Progenitor cell of endocrine pancreas (in vitro differentiated cells): ENCODE measurements around the gene HOXA1. TPM values are rescaled to one million over a fixed set of nuclear protein-coding genes. Genes with fewer than 3 reads are reported as not detected.

Experiments
- DNase-seq: peaks from one replicate; pipeline ENCODE4 v3.0.0; 2021; ENCODE audit warnings: low spot score; ENCODE audit not compliant: unreplicated experiment
- H3K27ac Mint-ChIP-seq: 2 replicates; pipeline ENCODE4 v1.8.0; 2021; ENCODE audit warnings: mild to moderate bottlenecking, moderate library complexity, mixed read lengths
- H3K27me3 Mint-ChIP-seq: 2 replicates; pipeline ENCODE4 v1.8.0; 2021; ENCODE audit warnings: mixed read lengths
- H3K36me3 Mint-ChIP-seq: 2 replicates; pipeline ENCODE4 v1.8.0; 2022; ENCODE audit warnings: mixed read lengths; ENCODE audit not compliant: insufficient read depth
- H3K4me1 Mint-ChIP-seq: 2 replicates; pipeline ENCODE4 v1.8.0; 2021; ENCODE audit warnings: low read depth, mixed read lengths
- H3K4me3 Mint-ChIP-seq: 2 replicates; pipeline ENCODE4 v1.8.0; 2021; ENCODE audit warnings: low read depth, mild to moderate bottlenecking, moderate library complexity, mixed read lengths
- H3K9me3 Mint-ChIP-seq: 2 replicates; pipeline ENCODE4 v1.8.0; 2021; ENCODE audit warnings: low read depth, mixed read lengths
- CTCF ChIP-seq: fragments of 200-600 bp; sonication (generic); IDR thresholded peaks from one replicate; pipeline ENCODE4 v1.5.0; 2021; ENCODE audit warnings: antibody characterized with exemption, mild to moderate bottlenecking; ENCODE audit not compliant: unreplicated experiment
- total RNA-seq: library from RNA; stranded (reverse); gene quantifications from 2 replicates; pipeline ENCODE4 v1.2.1, GENCODE V29; 2021

HOXA1 gene
- total RNA-seq, 1 donor from 2014 or later: 31.2 TPM

GRCh38 chr7:27064661-27065060, 31.1 kb downstream of the HOXA1 start:
- no peaks in the 10 kb centered on the region for H3K36me3 Mint-ChIP-seq
- H3K27ac Mint-ChIP-seq: peak overlapping the region; percentile 37
- H3K4me3 Mint-ChIP-seq: no peak overlapping the region

GRCh38 chr7:27064159-27064558, 31.6 kb downstream of the HOXA1 start:
- Mint-ChIP-seq H3K27me3 (no peaks in the 10 kb centered on the region), H3K4me3 (no peak overlapping the region), H3K9me3 (no peaks in the 10 kb centered on the region), H3K36me3 (no peaks in the 10 kb centered on the region), H3K27ac (no peak overlapping the region), H3K4me1 (peaks cover 13% of the 10 kb centered on the region)
- DNase-seq: no peak
- TF ChIP-seq CTCF: no peak

More at GRCh38 chr7:27064661-27065060, 31.1 kb downstream of the HOXA1 start:
- Mint-ChIP-seq H3K4me1 (peaks cover 13% of the 10 kb centered on the region), H3K27me3 (no peaks in the 10 kb centered on the region), H3K9me3 (no peaks in the 10 kb centered on the region)
- no peak for DNase-seq
- no peak for TF ChIP-seq CTCF

- Mint-ChIP-seq H3K27ac (no peak overlapping the region), H3K4me3 (no peak overlapping the region), H3K4me1 (peaks cover 8% of the 10 kb centered on the region), H3K27me3 (no peaks in the 10 kb centered on the region), H3K36me3 (no peaks in the 10 kb centered on the region), H3K9me3 (no peaks in the 10 kb centered on the region)
- DNase-seq: no peak
- TF ChIP-seq CTCF: no peak
Observed at GRCh38 chr7:27062946-27063345, 32.9 kb downstream of the HOXA1 start.

GRCh38 chr7:27053153-27053552, 42.6 kb downstream of the HOXA1 start:
- H3K4me3 Mint-ChIP-seq: no peak overlapping the region
- TF ChIP-seq CTCF: no peak
- H3K9me3 Mint-ChIP-seq: no peaks in the 10 kb centered on the region
- H3K36me3 Mint-ChIP-seq: no peaks in the 10 kb centered on the region
- DNase-seq: no peak
- no peak overlapping the region for H3K27ac Mint-ChIP-seq
- H3K4me1 Mint-ChIP-seq: peaks cover 1% of the 10 kb centered on the region
- no peaks in the 10 kb centered on the region for H3K27me3 Mint-ChIP-seq

GRCh38 chr7:27051451-27051850, 44.3 kb downstream of the HOXA1 start:
- no peak for TF ChIP-seq CTCF
- H3K36me3 Mint-ChIP-seq: no peaks in the 10 kb centered on the region
- H3K27ac Mint-ChIP-seq: no peak overlapping the region
- peaks cover 1% of the 10 kb centered on the region for H3K4me1 Mint-ChIP-seq
- no peak for DNase-seq
- H3K9me3 Mint-ChIP-seq: no peaks in the 10 kb centered on the region
- H3K27me3 Mint-ChIP-seq: no peaks in the 10 kb centered on the region
- H3K4me3 Mint-ChIP-seq: no peak overlapping the region
